SU-DHL-6 (cell line): ENCODE data around the gene IL17REL.

Source experiments
- H2AFZ ChIP-seq: fragments of 200-600 bp; sonication (generic); 2 replicates; pipeline ENCODE4 v1.6.1; 2014; ENCODE audit warnings: low read depth, mild to moderate bottlenecking, moderate library complexity, mixed read lengths, antibody characterized with exemption, low read length; ENCODE audit not compliant: severe bottlenecking
- H3F3A ChIP-seq: fragments of 200-600 bp; shearing (Covaris generic); 2 replicates; pipeline ENCODE4 v1.6.0; 2016; ENCODE audit warnings: antibody characterized with exemption, mild to moderate bottlenecking; ENCODE audit not compliant: insufficient read depth
- H3K27ac ChIP-seq: fragments of 200-600 bp; sonication (generic); 2 replicates; pipeline ENCODE4 v1.5.1; 2016; ENCODE audit warnings: low read depth, mild to moderate bottlenecking, low read length, moderate library complexity, mixed read lengths
- H3K27me3 ChIP-seq: fragments of 200-600 bp; sonication (generic), shearing (Covaris generic); 2 replicates; pipeline ENCODE4 v1.6.0; 2014; ENCODE audit warnings: mild to moderate bottlenecking, low read length
- H3K36me3 ChIP-seq: fragments of 200-600 bp; sonication (generic); 2 replicates; pipeline ENCODE4 v1.6.1; 2014; ENCODE audit warnings: mild to moderate bottlenecking, low read length, mixed read lengths
- H3K4me2 ChIP-seq: fragments of 300-600, 200-600 bp; shearing (Covaris generic), sonication (generic); 2 replicates; pipeline ENCODE4 v1.6.0; 2014; ENCODE audit warnings: low read length, low read depth, mild to moderate bottlenecking; ENCODE audit not compliant: poor library complexity, severe bottlenecking
- H3K4me3 ChIP-seq: fragments of 200-600 bp; sonication (generic); 2 replicates; pipeline ENCODE4 v1.5.1; 2014; ENCODE audit warnings: antibody characterized with exemption, low read length, mild to moderate bottlenecking, mixed read lengths; ENCODE audit not compliant: insufficient read depth, poor library complexity, severe bottlenecking
- H3K79me2 ChIP-seq: fragments of 200-600 bp; sonication (generic); 2 replicates; pipeline ENCODE4 v1.6.1; 2014; ENCODE audit warnings: mild to moderate bottlenecking, low read length, moderate library complexity; ENCODE audit not compliant: insufficient read depth
- H3K9ac ChIP-seq: fragments of 200-600 bp; sonication (generic); 2 replicates; pipeline ENCODE4 v1.7.0; 2014; ENCODE audit warnings: mild to moderate bottlenecking, low read length
- H3K9me2 ChIP-seq: fragments of 200-600 bp; sonication (generic); replicated peaks from 2 replicates; pipeline ENCODE4 v1.6.1; 2014; ENCODE audit warnings: low read length; ENCODE audit not compliant: insufficient read depth
- H3K9me3 ChIP-seq: fragments of 200-600 bp; sonication (generic); 2 replicates; pipeline ENCODE4 v1.6.1; 2014; ENCODE audit warnings: low read length, mixed read lengths; ENCODE audit not compliant: insufficient read depth
- H4K20me1 ChIP-seq: fragments of 200-600 bp; sonication (generic); 2 replicates; pipeline ENCODE4 v1.6.1; 2014; ENCODE audit warnings: low read depth, mild to moderate bottlenecking, antibody characterized with exemption, low read length, moderate library complexity, mixed read lengths
- CTCF ChIP-seq: fragments of 200-600 bp; sonication (generic); IDR thresholded peaks from one replicate; pipeline ENCODE4 v1.5.1; 2017; ENCODE audit warnings: antibody characterized with exemption, mild to moderate bottlenecking, low read length, moderate library complexity; ENCODE audit not compliant: insufficient read depth, poor library complexity, severe bottlenecking
- EZH2phosphoT487 ChIP-seq: fragments of 200-600 bp; sonication (generic), shearing (Covaris generic); conservative IDR thresholded peaks from 2 replicates; pipeline ENCODE4 v1.6.1; 2018; ENCODE audit warnings: mild to moderate bottlenecking, antibody characterized with exemption, low read length, moderate library complexity, mixed read lengths

IL17REL gene

GRCh38 chr22:49953027-49953679, 59.4 kb downstream of the IL17REL start:
- Histone ChIP-seq H3K27ac (no peak overlapping the region), H3K79me2 (no peaks in the 10 kb centered on the region), H3K4me2 (no peak overlapping the region), H3K4me3 (no peak overlapping the region), H3K27me3 (no peaks in the 10 kb centered on the region), H3K9me2 (no peaks in the 10 kb centered on the region), H3K9me3 (no peaks in the 10 kb centered on the region), H3F3A (no peaks in the 10 kb centered on the region), H3K36me3 (no peaks in the 10 kb centered on the region), H2AFZ (no peak overlapping the region), H3K9ac (no peak overlapping the region), H4K20me1 (no peaks in the 10 kb centered on the region)
- TF ChIP-seq EZH2phosphoT487: no peak
- TF ChIP-seq CTCF: no peak

GRCh38 chr22:49951986-49952896, 60.3 kb downstream of the IL17REL start:
- no peak overlapping the region for H3K4me3 ChIP-seq

DNA sequence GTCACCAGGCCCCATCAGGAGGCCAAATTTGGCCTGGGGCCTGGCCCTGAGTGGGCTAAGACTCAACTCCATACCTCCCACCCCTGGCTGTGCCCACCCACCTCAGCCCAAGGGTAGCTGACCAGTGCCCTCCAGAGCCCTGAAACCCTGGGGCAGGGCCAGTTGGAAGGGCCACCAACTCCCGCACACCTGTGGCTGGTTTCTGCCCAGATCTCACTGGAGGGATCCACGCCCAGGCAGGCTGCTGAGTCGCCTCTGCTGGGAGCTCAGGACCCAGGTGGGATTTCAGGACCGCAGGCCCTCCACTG, 60.9 kb downstream of the IL17REL start:
- H3K27me3 ChIP-seq: no peaks in the 10 kb centered on the region
- H3F3A ChIP-seq: no peaks in the 10 kb centered on the region
- H3K9ac ChIP-seq: no peak overlapping the region
- no peaks in the 10 kb centered on the region for H3K9me2 ChIP-seq
- no peak overlapping the region for H3K4me2 ChIP-seq
- no peak overlapping the region for H2AFZ ChIP-seq
- TF ChIP-seq CTCF: no peak
- TF ChIP-seq EZH2phosphoT487: no peak
- no peak overlapping the region for H3K4me3 ChIP-seq
- H3K79me2 ChIP-seq: no peaks in the 10 kb centered on the region
- H3K27ac ChIP-seq: no peak overlapping the region
- no peaks in the 10 kb centered on the region for H4K20me1 ChIP-seq
- H3K36me3 ChIP-seq: no peaks in the 10 kb centered on the region
- H3K9me3 ChIP-seq: no peaks in the 10 kb centered on the region

More at GRCh38 chr22:49951986-49952896, 60.3 kb downstream of the IL17REL start:
- Histone ChIP-seq H3K27me3 (no peaks in the 10 kb centered on the region), H4K20me1 (no peaks in the 10 kb centered on the region), H3K27ac (no peak overlapping the region), H3K79me2 (no peaks in the 10 kb centered on the region), H3K36me3 (no peaks in the 10 kb centered on the region), H3F3A (no peaks in the 10 kb centered on the region), H3K9me3 (no peaks in the 10 kb centered on the region), H3K4me2 (no peak overlapping the region), H3K9me2 (no peaks in the 10 kb centered on the region), H3K9ac (no peak overlapping the region), H2AFZ (no peak overlapping the region)
- TF ChIP-seq EZH2phosphoT487 (no peak), CTCF (no peak)
